Measurements from ENCODE around the gene TSPEAR. TPM values are rescaled to one million over a fixed set of nuclear protein-coding genes. Genes with fewer than 3 reads are reported as not detected.

Gene TSPEAR
- total and polyA plus RNA-seq, 9 of the 15 experiments (the other 6 are each of a cell fraction or from before 2014, with no cell fraction given), result not detected

DNA sequence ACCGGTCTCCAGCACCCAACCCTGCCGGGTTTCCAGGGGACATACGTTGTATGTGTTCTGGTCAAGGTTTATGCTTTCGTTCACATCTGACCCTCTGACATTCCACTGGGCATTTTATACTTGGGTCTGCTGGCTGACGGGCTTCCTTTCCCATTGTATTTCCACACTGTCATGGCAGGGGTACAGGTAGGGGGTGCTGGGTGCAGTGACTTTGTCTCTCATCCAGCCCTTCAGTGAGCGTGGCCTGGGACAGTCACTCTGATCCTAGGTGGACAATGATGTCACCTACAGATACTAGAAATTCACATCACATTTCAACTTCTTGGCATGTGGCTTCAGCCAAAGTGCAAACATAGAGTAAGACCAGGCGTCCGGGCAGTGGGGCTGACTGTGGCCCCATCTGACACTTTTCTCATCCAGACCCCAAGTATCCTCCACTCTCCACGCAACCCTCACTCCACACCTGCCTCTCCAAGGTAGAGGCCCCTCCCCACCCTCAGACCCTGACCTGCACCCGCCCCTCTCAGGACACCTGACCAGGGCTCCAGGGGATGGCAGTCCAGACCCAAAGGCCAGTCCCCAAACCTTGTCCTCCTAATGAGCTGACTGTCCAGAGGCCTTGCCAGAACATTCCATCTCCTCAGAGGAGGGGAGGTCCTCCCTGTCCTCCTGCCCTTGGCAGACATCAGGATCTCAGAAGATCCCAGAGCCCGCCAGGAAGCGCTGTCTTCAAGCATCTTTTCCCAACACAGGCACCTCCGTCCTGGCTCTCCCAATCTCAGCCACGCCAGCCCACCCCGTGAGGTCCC is 75.0 kb downstream of the TSPEAR start (continued):
- TF ChIP-seq NCOA4 (IDR thresholded peaks at IDR 0.05; ENCODE audit: partially characterized antibody), result no peak
- no peak for TF ChIP-seq FUS (optimal IDR thresholded peaks at IDR 0.05; ENCODE audit: low read depth, low read length)
- no peak for TF ChIP-seq POU5F1 (IDR thresholded peaks at IDR 0.05; ENCODE audit: borderline replicate concordance, low read depth, low read length, partially characterized antibody)
- TF ChIP-seq RBFOX2 (IDR thresholded peaks at IDR 0.05; ENCODE audit: low read depth, low read length), result no peak
- TF ChIP-seq, protein P1, sequence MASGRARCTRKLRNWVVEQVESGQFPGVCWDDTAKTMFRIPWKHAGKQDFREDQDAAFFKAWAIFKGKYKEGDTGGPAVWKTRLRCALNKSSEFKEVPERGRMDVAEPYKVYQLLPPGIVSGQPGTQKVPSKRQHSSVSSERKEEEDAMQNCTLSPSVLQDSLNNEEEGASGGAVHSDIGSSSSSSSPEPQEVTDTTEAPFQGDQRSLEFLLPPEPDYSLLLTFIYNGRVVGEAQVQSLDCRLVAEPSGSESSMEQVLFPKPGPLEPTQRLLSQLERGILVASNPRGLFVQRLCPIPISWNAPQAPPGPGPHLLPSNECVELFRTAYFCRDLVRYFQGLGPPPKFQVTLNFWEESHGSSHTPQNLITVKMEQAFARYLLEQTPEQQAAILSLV (tag; IDR thresholded peaks at IDR 0.05), result no peak
- TF ChIP-seq ZNF77 (CRISPR knock-in tag; IDR thresholded peaks at IDR 0.05), result no peak
- TF ChIP-seq NFE2L1 (tag; IDR thresholded peaks at IDR 0.05; ENCODE audit: borderline replicate concordance, low read depth), result no peak
- no peak for TF ChIP-seq ZBTB17 (CRISPR knock-in tag; IDR thresholded peaks at IDR 0.05)
- TF ChIP-seq, protein P2, sequence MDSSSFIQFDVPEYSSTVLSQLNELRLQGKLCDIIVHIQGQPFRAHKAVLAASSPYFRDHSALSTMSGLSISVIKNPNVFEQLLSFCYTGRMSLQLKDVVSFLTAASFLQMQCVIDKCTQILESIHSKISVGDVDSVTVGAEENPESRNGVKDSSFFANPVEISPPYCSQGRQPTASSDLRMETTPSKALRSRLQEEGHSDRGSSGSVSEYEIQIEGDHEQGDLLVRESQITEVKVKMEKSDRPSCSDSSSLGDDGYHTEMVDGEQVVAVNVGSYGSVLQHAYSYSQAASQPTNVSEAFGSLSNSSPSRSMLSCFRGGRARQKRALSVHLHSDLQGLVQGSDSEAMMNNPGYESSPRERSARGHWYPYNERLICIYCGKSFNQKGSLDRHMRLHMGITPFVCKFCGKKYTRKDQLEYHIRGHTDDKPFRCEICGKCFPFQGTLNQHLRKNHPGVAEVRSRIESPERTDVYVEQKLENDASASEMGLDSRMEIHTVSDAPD (CRISPR knock-in tag; IDR thresholded peaks at IDR 0.05), result no peak
- TF ChIP-seq TCF3 (CRISPR knock-in tag; IDR thresholded peaks at IDR 0.05), result no peak
